Panc1 (cell line): ENCODE data around the gene ARRDC2.

Experiments used
- POLR2AphosphoS5 ChIP-seq: IDR thresholded peaks from 2 replicates; pipeline ENCODE4 v1.6.1; 2012; ENCODE audit warnings: mild to moderate bottlenecking, low read depth, low read length, moderate library complexity
- SIN3A ChIP-seq: IDR thresholded peaks from 2 replicates; pipeline ENCODE4 v1.6.1; 2012; ENCODE audit warnings: low read depth, mild to moderate bottlenecking, low read length, moderate library complexity, borderline replicate concordance; ENCODE audit not compliant: insufficient read depth
- TF ChIP-seq, protein P1 (sequence below): fragments of 450-650 bp; IDR thresholded peaks from 2 replicates; pipeline ENCODE4 v1.5.1; 2017; ENCODE audit warnings: mild to moderate bottlenecking
- TF ChIP-seq, protein P2 (sequence below), 2 experiments: IDR thresholded peaks; 2 replicates each; pipeline ENCODE4 v1.6.1; 2011 to 2012; ENCODE audit warnings: low read depth in 2 of 2, control low read depth in 1 of 2, low read length in 1 of 2, mild to moderate bottlenecking in 1 of 2, moderate library complexity in 1 of 2; ENCODE audit not compliant: insufficient read depth in 1 of 2

DNA sequence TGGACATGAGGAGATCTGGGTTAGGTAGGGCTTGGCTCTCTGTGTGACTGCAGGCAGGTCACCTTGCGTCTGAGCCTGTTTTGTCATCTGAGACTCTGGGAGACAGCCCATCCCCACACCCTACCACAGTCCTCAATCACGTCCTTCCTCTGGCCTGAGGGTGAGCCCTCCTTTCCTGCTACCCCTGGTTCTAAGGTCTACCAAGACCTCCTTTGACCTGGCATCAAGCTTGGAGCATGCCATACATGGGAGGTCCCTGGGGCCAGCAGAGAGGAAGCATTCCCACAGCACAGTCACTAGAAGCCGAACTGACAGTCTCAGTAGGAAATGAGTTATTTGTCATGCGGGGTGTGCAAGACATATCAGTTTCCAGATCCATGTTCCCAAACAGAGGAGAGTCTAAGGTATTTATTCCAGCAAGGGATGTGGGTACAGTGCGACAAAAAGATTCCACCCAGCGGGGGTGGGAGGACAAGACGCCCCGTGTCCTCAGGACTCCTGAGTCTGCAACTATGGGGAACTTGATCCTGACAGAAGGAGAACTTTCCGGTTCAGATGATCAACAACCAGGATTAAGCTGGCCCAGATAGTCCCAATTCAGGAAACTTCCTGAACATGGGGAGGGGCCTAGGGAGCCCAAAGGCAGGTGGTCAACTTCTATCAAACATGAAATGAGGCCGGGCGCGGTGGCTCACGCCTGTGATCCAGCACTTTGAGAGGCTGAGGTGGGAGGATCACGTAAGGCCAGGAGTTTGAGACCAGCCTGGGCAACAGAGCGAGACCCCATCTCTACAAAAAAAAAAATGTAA is 9.5 kb downstream of the ARRDC2 start:
- TF ChIP-seq, protein P1, sequence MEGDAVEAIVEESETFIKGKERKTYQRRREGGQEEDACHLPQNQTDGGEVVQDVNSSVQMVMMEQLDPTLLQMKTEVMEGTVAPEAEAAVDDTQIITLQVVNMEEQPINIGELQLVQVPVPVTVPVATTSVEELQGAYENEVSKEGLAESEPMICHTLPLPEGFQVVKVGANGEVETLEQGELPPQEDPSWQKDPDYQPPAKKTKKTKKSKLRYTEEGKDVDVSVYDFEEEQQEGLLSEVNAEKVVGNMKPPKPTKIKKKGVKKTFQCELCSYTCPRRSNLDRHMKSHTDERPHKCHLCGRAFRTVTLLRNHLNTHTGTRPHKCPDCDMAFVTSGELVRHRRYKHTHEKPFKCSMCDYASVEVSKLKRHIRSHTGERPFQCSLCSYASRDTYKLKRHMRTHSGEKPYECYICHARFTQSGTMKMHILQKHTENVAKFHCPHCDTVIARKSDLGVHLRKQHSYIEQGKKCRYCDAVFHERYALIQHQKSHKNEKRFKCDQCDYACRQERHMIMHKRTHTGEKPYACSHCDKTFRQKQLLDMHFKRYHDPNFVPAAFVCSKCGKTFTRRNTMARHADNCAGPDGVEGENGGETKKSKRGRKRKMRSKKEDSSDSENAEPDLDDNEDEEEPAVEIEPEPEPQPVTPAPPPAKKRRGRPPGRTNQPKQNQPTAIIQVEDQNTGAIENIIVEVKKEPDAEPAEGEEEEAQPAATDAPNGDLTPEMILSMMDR, result no peak
- TF ChIP-seq SIN3A, result no peak
- TF ChIP-seq POLR2AphosphoS5, result no peak
- TF ChIP-seq, protein P2, sequence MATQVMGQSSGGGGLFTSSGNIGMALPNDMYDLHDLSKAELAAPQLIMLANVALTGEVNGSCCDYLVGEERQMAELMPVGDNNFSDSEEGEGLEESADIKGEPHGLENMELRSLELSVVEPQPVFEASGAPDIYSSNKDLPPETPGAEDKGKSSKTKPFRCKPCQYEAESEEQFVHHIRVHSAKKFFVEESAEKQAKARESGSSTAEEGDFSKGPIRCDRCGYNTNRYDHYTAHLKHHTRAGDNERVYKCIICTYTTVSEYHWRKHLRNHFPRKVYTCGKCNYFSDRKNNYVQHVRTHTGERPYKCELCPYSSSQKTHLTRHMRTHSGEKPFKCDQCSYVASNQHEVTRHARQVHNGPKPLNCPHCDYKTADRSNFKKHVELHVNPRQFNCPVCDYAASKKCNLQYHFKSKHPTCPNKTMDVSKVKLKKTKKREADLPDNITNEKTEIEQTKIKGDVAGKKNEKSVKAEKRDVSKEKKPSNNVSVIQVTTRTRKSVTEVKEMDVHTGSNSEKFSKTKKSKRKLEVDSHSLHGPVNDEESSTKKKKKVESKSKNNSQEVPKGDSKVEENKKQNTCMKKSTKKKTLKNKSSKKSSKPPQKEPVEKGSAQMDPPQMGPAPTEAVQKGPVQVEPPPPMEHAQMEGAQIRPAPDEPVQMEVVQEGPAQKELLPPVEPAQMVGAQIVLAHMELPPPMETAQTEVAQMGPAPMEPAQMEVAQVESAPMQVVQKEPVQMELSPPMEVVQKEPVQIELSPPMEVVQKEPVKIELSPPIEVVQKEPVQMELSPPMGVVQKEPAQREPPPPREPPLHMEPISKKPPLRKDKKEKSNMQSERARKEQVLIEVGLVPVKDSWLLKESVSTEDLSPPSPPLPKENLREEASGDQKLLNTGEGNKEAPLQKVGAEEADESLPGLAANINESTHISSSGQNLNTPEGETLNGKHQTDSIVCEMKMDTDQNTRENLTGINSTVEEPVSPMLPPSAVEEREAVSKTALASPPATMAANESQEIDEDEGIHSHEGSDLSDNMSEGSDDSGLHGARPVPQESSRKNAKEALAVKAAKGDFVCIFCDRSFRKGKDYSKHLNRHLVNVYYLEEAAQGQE (IDR thresholded peaks at IDR 0.05; ENCODE audit: insufficient read depth in 1 of 2, low read depth in 2 of 2, low read length in 1 of 2), result no peak
